Omental fat pad (tissue), 4 donors: ENCODE data around the gene CXADR. TPM values are rescaled to one million over a fixed set of nuclear protein-coding genes. Genes with fewer than 3 reads are reported as not detected.

Experiments used
- ATAC-seq: fragments of 150-250 bp; one replicate; pipeline ENCODE4 v1.9.1; 2016; ENCODE audit warnings: mild to moderate bottlenecking, moderate library complexity; ENCODE audit not compliant: low FRiP score
- DNase-seq: peaks from one replicate; pipeline ENCODE4 v3.0.0-alpha.2; 2019; ENCODE audit warnings: low spot score
- CTCF ChIP-seq, 3 donors: fragments of 450-650 bp; IDR thresholded peaks; one replicate each; pipeline ENCODE4 v1.5.1; 2016 to 2017; ENCODE audit warnings: antibody characterized with exemption in 3 of 3, mild to moderate bottlenecking in 3 of 3, moderate library complexity in 2 of 3
- small RNA-seq: library from RNA; depleted of rRNA; stranded (forward); fragments of <200 nt; gene quantifications from one replicate; pipeline ENCODE3, GENCODE V24; 2016
- total RNA-seq, 4 donors: library from RNA; depleted of rRNA; stranded (reverse); fragments of >200 nt; gene quantifications; one replicate each; pipeline ENCODE4 v1.1.0, GENCODE V29; 2016

CXADR gene
- total RNA-seq, 4 donors from 2014 or later = 0.63 to 61.8 (median 19.5) TPM

DNA sequence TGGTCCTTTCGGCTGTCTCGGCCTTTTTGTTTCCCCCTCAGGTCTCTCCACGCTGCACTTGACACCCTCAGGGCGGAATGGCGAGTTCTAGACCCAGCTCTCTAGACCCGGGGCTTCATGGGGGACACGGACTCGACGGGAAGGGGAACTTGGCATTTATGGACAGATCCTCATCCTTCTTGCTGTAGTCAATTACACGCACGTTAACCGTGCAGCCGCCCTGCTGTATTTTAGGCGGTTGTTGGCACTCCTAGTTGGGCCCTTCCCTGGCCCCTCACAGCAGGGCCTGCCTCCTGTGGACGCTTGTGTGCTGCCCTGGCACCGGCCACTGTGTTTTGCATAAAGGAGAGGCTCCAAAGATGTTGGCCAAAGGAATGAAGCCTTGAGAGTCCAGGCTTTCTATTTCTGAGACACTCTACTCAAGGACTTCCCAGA lies 100.4 kb downstream of the CXADR start:
- peak; percentile 32 for DNase-seq
- no peak for ATAC-seq
- TF ChIP-seq CTCF (IDR thresholded peaks at IDR 0.05) = no peak

DNA sequence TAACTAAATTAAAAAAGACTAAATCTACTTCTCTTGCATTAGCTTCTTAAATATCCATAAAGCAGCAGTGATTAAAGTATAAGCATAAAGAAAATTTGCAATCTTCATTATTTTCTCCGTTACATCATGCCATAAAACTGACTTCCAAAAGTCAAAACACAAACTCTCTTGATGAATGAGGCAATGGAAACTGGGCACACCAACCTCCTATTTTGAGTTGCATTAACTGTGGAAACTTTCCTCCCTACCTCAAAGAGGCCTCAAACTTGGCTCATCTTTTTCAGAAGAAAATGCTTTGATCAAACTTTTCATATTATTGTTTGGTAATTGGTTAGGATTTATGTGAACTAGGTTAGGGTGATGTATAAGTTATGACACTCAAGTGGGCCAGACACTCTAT lies 104.0 kb downstream of the CXADR start:
- DNase-seq = no peak

DNA sequence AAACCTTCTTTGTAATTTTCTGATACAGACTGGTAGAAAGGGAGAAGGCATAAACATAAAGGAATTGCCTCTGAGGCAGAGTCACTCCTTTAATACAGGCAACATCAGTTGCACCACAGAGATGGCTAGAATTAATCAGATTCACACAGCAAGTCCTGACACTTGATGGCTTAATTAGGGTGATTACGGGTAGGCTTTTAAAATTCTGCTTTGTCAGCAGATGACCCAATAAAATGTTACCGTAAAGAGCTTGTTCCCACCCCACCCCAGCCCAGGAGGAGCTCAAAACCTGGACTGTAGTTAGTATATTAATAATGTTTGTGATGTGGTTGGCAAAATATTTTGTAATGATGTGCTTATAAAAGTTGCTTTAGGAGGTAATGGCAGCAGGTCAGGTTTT lies 109.2 kb downstream of the CXADR start:
- ATAC-seq (no peak), DNase-seq (no peak)
- no peak for TF ChIP-seq CTCF (IDR thresholded peaks at IDR 0.05)

More for the DNA sequence above, 104.0 kb downstream of the CXADR start:
- TF ChIP-seq CTCF (IDR thresholded peaks at IDR 0.05) = no peak
- no peak for ATAC-seq

DNA sequence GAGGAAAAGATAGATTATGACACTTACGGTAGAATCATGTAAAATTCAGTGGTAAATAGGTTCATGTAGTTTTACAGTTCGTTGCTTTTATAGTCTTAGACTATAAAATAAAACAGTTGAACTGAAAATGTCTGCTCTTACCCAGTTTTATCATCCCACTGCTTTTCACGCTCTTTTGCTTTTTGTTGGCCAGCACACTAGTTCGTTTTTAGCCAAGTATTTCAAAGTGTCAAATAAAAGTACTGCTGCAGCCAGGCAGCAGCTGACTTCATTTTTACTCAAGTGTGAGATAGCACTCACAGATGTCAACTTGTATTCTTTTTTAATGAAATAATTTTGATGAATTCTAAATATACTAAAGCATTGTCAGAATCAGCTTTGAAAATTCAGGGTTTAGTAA lies 118.4 kb downstream of the CXADR start:
- no peak for DNase-seq
- no peak for ATAC-seq
- TF ChIP-seq CTCF (IDR thresholded peaks at IDR 0.05) = no peak

GRCh38 chr21:17636711-17637110 lies 123.9 kb downstream of the CXADR start:
- DNase-seq (no peak), ATAC-seq (no peak)
- no peak for TF ChIP-seq CTCF (IDR thresholded peaks at IDR 0.05)

GRCh38 chr21:17640821-17641220 lies 128.0 kb downstream of the CXADR start:
- DNase-seq (no peak), ATAC-seq (no peak)
- no peak for TF ChIP-seq CTCF (IDR thresholded peaks at IDR 0.05)

Small RNA genes within 50 kb of the gene (small RNA-seq; reads per million reads assigned to genes)
- gene RF00019 (not detected), gene RN7SL163P (not detected), gene RPL39P40 (not detected)

Other genes with a start within 250 kb of the CXADR start
- gene BTG3, start 99.9 kb downstream of the CXADR start, total RNA-seq = 10 to 100 TPM; 39.4 to 60.9 (median 43.6) TPM